ENCODE results near the gene PPP2R3B.
"Not testable (repeated sequence)": the region's sequence is repeated elsewhere in the genome, so short reads cannot be mapped to it uniquely, and the experiment has no call there.

Gene PPP2R3B

DNA sequence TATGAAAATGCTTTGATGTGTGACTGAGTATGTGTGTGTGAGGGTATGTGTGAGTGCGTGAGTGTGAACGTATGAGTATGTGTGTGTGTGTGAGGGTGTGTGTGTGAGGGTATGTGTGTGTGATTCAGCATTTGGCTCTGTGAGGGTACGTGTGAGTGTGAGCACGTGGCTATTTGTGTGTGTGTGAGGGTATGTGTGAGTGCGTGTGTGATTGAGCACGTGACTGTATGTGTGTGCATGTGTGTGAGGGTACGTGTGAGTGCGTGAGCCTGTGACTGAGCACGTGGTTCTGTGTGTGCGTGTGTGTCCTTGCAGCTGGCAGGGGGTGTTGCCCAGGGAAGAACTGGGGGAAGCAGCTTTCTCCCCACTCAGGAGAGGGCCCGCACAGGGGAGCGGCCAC is 16.1 kb upstream of the PPP2R3B start:
- DNase-seq = no peak

DNA sequence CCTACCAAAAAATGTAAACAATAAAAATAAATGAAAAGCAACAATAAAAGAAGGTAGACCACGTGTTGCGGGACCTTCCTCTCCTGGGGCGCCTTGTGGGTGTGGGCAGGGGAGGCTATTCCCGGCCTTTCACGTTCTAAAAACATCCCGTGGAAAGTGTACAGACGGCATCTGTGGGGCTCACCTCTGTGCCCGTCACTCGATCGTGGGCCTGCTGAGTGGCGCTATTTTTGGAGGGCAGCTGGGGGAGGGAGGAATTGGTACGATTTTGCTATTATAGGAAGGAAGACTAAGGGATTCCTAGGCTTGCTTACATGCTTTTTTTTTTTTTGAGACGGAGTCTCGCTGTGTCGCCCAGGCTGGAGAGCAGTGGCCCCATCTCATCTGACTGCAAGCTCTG is 13.6 kb upstream of the PPP2R3B start:
- DNase-seq = no peak

GRCh38 chrX:397575-397974 is 10.9 kb upstream of the PPP2R3B start:
- no peak for DNase-seq

DNA sequence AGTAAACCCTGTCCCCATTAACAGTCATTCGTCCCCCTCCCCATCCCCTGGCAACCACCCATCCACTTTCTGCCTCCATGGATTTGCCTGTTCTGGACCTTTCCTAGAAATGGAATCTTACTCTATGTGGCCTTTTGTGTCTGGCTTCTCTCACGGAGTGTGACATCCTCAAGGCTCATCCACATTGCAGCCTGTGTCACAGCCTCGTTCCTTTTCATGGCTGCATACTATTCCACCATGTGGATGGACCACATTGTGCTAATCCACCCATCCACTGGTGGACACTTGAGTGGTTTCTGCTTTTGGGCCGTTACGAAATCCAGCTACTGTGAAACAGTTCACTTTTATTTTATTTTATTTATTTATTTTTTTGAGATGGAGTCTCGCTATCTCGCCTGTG is 8.1 kb upstream of the PPP2R3B start:
- no peak for DNase-seq

- DNase-seq = no peak
These were observed 5.8 kb upstream of the PPP2R3B start for GRCh38 chrX:392575-392846.

- no peak for DNase-seq
These were observed 5.2 kb upstream of the PPP2R3B start for GRCh38 chrX:391717-392574.

GRCh38 chrX:390459-390858 is 3.8 kb upstream of the PPP2R3B start:
- no peak for DNase-seq

- DNase-seq = no peak
These were observed 2.3 kb upstream of the PPP2R3B start for GRCh38 chrX:389021-389441.

GRCh38 chrX:387729-388128 is 1.0 kb upstream of the PPP2R3B start:
- DNase-seq = no peak

DNA sequence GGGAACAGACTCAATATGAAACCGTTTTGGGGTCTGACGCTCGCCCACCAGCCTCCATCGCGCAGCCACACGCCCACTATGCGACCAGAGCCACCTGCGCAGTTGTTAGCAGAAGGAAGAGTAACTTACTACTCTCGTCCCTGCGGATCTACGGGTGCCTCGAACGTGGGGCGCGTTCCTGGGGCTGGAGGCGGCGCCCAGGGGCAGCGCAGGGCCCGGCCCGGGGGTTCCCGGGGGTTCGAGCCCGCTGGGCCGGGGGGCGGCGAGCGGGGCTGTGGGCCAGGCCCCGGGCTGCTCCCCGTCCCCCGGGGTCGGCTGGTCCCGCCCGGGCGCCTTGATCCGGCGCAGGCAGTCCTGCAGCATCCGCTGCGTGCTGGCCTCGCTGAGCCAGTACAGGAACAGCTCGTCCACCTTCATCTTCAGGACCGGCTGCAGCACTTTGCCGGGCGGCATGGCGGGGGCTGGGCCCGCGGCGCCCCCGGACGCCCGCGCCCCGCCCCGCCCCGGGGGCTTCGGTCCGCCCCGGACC is 404 bp downstream of the PPP2R3B start:
- no peak for DNase-seq

GRCh38 chrX:385736-386135 is 971 bp downstream of the PPP2R3B start:
- not testable (repeated sequence) for DNase-seq

DNA sequence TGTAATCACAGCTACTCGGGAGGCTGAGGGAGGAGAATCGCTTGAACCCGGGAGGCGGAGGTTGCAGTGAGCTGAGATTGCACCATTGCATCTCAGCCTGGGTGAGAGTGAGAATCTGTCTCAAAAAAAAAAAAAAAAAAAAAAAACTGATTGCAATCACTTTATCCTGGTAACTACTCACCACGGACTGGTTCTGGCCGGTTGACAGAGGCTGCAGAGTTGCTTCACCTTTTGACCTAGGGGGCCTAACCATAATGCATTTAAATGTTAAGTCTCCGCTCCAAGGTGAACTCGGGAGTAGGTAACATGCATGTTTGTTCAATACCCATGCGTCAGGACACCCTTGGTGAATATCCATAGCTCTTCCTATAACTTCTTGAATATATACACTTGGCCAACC is 1.8 kb downstream of the PPP2R3B start:
- no peak for DNase-seq

- no peak for DNase-seq
These were observed 8.3 kb downstream of the PPP2R3B start for GRCh38 chrX:378443-378842.

GRCh38 chrX:376206-376605 is 10.5 kb downstream of the PPP2R3B start:
- DNase-seq = not testable (repeated sequence)

DNA sequence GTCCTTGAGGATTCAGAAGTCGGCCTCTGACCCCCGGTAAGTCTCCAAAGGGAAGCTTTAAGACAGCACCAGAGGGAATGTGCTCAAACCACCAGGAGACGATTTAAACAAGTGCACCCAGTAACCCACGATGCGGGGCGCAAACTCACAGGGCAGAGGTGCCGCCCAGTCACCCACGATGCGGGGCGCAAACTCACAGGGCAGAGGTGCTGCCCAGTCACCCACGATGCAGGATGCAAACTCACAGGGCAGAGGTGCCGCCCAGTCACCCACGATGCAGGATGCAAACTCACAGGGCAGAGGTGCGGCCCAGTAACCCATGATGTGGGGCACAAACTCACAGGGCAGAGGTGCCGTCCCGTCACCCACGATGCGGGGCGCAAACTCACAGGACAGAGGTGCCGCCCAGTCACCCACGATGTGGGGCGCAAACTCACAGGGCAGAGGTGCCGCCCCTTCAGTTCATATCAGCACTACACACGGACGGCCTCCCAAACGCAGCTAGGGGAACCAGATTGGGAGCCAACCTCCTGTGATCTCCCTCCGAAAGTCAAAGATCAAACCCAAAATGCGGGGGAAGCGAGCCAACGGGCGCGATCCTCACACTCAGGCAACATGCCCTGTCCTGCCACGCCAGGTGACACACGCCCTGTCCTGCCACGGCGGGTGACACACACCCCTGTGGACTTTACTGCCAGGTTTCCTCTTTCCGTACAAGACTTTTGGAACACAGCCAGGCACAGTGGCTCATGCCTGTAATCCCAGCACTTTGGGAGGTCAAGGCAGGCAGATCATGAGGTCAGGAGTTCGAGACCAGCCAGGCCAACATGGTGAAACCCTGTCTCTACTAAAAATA is 11.3 kb downstream of the PPP2R3B start:
- no peak for DNase-seq

- DNase-seq = no peak
These were observed 12.1 kb downstream of the PPP2R3B start for GRCh38 chrX:374596-374995.

DNA sequence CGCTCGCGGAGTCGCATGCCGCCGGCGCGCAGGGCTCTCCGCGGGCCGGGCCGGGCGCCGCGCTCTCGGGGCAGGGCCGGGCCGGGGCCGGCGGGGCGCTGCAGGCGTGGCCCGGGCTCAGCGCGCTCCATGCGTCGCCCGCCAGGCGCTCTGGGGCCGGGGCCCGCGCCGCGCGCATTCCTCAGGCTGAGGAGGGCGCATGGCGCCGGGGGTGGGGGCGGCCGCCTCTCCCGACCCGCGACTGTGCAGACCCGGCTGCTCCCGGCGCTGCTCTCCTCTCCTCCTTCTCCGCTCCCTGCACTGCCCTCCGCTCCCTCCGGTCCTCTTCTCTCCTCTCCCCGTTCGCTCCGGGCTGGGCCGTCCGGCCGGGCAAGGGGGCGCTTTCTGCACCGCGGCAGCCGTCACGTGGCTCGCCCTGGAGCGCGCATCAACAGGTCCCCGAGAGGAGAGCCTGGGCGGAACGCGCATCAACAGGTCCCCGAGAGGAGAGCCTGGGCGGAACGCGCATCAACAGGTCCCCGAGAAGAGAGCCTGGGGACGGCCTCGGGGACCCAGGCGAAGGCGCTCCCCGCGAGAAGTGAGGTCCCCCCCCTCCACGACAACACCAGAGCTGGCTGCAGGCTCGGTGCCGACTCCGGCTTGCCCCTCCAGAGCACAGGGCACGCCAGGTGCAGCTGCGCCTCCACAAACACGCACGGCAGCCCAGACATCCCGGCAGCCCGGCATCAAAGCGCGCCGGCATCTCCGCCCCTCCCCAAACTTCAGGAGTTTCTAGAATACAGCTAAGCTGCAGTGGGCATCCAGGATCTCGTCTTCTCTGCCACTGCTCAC is 12.9 kb downstream of the PPP2R3B start:
- no peak for DNase-seq

DNA sequence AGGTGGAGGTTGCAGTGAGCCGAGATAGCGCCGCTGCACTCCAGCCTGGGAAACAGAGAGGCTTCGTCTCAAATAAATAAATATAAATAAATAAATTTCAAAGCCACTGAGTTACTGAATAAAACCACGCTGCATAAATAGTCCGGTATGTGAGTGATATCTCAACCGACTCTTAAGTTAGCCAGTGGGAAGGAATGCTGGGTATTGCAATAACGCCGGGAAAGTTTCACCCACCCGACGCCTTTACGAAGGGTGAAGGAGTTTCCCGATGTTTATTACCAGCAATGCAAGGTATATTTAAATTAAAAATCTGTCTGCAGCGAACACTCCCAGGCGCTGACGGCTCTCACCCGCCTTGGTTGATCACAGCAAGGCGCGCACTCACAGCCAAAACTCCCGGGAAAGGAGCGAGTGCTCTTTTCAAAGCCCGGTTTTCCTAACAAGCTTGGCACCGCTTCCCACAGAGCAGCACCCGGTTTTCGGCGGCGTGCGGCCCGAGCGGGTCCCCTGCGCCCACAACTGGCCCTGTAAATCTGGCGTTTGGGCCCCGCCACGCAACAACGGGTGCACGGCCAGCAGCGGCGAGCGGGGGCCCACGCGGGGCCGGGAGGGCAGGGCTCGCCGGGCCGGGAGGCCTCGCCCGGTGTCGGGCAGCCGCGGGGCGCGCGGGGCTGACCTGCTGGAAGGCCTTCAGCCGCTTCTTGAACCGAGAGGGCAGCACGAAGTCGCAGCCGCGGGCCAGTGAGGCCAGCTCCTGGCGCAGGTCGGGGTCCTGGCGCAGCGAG is 13.7 kb downstream of the PPP2R3B start:
- no peak for DNase-seq

GRCh38 chrX:371907-372306 is 14.8 kb downstream of the PPP2R3B start:
- DNase-seq = no peak

- no peak for DNase-seq
These were observed 15.6 kb downstream of the PPP2R3B start for GRCh38 chrX:370963-371745.

- no peak for DNase-seq
These were observed 16.3 kb downstream of the PPP2R3B start for GRCh38 chrX:370244-370962.
